IMR-90 (cell line): ENCODE results near the gene DEUP1. TPM values are rescaled to one million over a fixed set of nuclear protein-coding genes. Genes with fewer than 3 reads are reported as not detected.
"Not testable (repeated sequence)": the region's sequence is repeated elsewhere in the genome, so short reads cannot be mapped to it uniquely, and the experiment has no call there.

Experiments used
- ATAC-seq: fragments of 200-7000 bp; cut with Tn5 transposase; 2 replicates; pipeline ENCODE4 v1.9.1; 2020; ENCODE audit warnings: low read depth, mild to moderate bottlenecking, moderate library complexity
- BruUV-seq: library from RNA; stranded (reverse); fragments of 400-500 nt; replicated peaks from 2 replicates; lab custom pipeline; 2021; lab: Mats Ljungman, UMichigan
- CTCF ChIA-PET: fragments of 300-600 bp; formaldehyde crosslinking; extraction: SDS; loops from one replicate; lab custom pipeline; 2021; ENCODE audit warnings: antibody characterized with exemption; lab: Yijun Ruan, JAX
- POLR2A ChIA-PET: fragments of 300-600 bp; sonication (Branson Sonifier 250); formaldehyde crosslinking; loops from one replicate; lab custom pipeline; 2022; ENCODE audit warnings: antibody characterized with exemption; ENCODE audit not compliant: unreplicated experiment; lab: Charles Lee
- DNase-seq: peaks from one replicate; pipeline ENCODE4 v3.0.0; 2013
- H2AFZ ChIP-seq: replicated peaks from 2 replicates; pipeline ENCODE3; 2013; ENCODE audit warnings: low read length, mild to moderate bottlenecking; ENCODE audit not compliant: poor library complexity
- H2AK5ac ChIP-seq: 2 replicates; pipeline ENCODE4 v1.6.1; 2013; ENCODE audit warnings: low read depth, low read length, inconsistent platforms
- H2AK9ac ChIP-seq: replicated peaks from 2 replicates; pipeline ENCODE3; 2013; ENCODE audit warnings: mild to moderate bottlenecking, low read depth, low read length, moderate library complexity; ENCODE audit not compliant: poor library complexity
- H2BK120ac ChIP-seq: 2 replicates; pipeline ENCODE4 v1.6.1; 2013; ENCODE audit warnings: low read depth, low read length, inconsistent platforms
- H2BK15ac ChIP-seq: 3 replicates; pipeline ENCODE4 v1.6.1; 2013; ENCODE audit warnings: low read depth, low read length, inconsistent platforms
- H2BK20ac ChIP-seq: 2 replicates; pipeline ENCODE4 v1.6.1; 2013; ENCODE audit warnings: low read depth, mild to moderate bottlenecking, inconsistent platforms, low read length, moderate library complexity
- H2BK5ac ChIP-seq: 2 replicates; pipeline ENCODE4 v1.6.1; 2013; ENCODE audit warnings: mild to moderate bottlenecking, low read depth, low read length, inconsistent platforms; ENCODE audit not compliant: poor library complexity, severe bottlenecking
- H3K14ac ChIP-seq: replicated peaks from 2 replicates; pipeline ENCODE4 v1.6.1; 2013; ENCODE audit warnings: low read depth, low read length, inconsistent platforms
- H3K18ac ChIP-seq: 2 replicates; pipeline ENCODE4 v1.6.1; 2013; ENCODE audit warnings: low read depth, low read length, control low read depth
- H3K23ac ChIP-seq: 2 replicates; pipeline ENCODE4 v1.6.1; 2013; ENCODE audit warnings: low read depth, low read length, inconsistent platforms
- H3K27ac ChIP-seq: 2 replicates; pipeline ENCODE4 v1.5.1; 2013; ENCODE audit warnings: mild to moderate bottlenecking, control low read depth, low read length; ENCODE audit not compliant: insufficient read depth
- H3K27me3 ChIP-seq: 2 replicates; pipeline ENCODE4 v1.6.1; 2013; ENCODE audit warnings: low read length; ENCODE audit not compliant: control insufficient read depth, insufficient read depth
- H3K36me3 ChIP-seq: 2 replicates; pipeline ENCODE4 v1.6.1; 2013; ENCODE audit warnings: low read length, mixed read lengths; ENCODE audit not compliant: control insufficient read depth, insufficient read depth
- H3K4ac ChIP-seq: 2 replicates; pipeline ENCODE4 v1.6.1; 2013; ENCODE audit warnings: low read depth, low read length, inconsistent platforms
- H3K4me1 ChIP-seq: 2 replicates; pipeline ENCODE4 v1.6.1; 2013; ENCODE audit warnings: low read length, mixed read lengths; ENCODE audit not compliant: control insufficient read depth, insufficient read depth
- H3K4me2 ChIP-seq: 2 replicates; pipeline ENCODE4 v1.6.1; 2013; ENCODE audit warnings: low read depth, mild to moderate bottlenecking, control low read depth, low read length, moderate library complexity
- H3K4me3 ChIP-seq: 2 replicates; pipeline ENCODE4 v1.5.1; 2013; ENCODE audit warnings: low read depth, mild to moderate bottlenecking, control low read depth, low read length, moderate library complexity; ENCODE audit not compliant: insufficient read depth
- H3K56ac ChIP-seq: 2 replicates; pipeline ENCODE4 v1.6.1; 2013; ENCODE audit warnings: low read length, inconsistent platforms; ENCODE audit not compliant: insufficient read depth; ENCODE audit errors: extremely low read depth
- H3K79me1 ChIP-seq, 2 experiments: 2 replicates each; pipeline ENCODE4 v1.6.1; 2013; ENCODE audit warnings: low read length in 2 of 2, inconsistent platforms in 1 of 2, low read depth in 1 of 2
- H3K9ac ChIP-seq: 2 replicates; pipeline ENCODE4 v1.6.1; 2013; ENCODE audit warnings: low read depth, low read length, control low read depth
- H3K9me1 ChIP-seq: 2 replicates; pipeline ENCODE4 v1.6.1; 2013; ENCODE audit warnings: low read length, inconsistent platforms; ENCODE audit not compliant: insufficient read depth
- H3K9me3 ChIP-seq: 2 replicates; pipeline ENCODE4 v1.6.1; 2013; ENCODE audit warnings: low read length; ENCODE audit not compliant: control insufficient read depth, insufficient read depth
- H4K20me1 ChIP-seq: 2 replicates; pipeline ENCODE4 v1.6.1; 2013; ENCODE audit warnings: low read length, inconsistent platforms; ENCODE audit not compliant: insufficient read depth
- H4K5ac ChIP-seq: 2 replicates; pipeline ENCODE4 v1.6.1; 2013; ENCODE audit warnings: mild to moderate bottlenecking, low read depth, low read length, control low read depth
- H4K8ac ChIP-seq, 2 experiments: 2 replicates each; pipeline ENCODE4 v1.6.1; 2013; ENCODE audit warnings: low read depth in 2 of 2, low read length in 2 of 2, control low read depth in 1 of 2, inconsistent platforms in 1 of 2
- H4K91ac ChIP-seq: 2 replicates; pipeline ENCODE4 v1.6.1; 2013; ENCODE audit warnings: low read depth, low read length, inconsistent platforms; ENCODE audit not compliant: insufficient read depth
- WGBS, 2 experiments: methylation state at CpG; one replicate each; pipeline versions ENCODE4 v1.1.5 to v1.1.7; 2013; ENCODE audit warnings: missing lambda C conversion rate in 2 of 2; ENCODE audit not compliant: insufficient read length in 1 of 2; ENCODE audit errors: extremely low coverage in 2 of 2; 5-methylcytosine and 5-hydroxymethylcytosine counted together
- dilution Hi-C: fragments of 300-500 bp; cut with HindIII; formaldehyde crosslinking; loops from one replicate; pipeline ENCODE4 v1.14.3; 2018; ENCODE audit warnings: low sequenced_read_pairs; ENCODE audit not compliant: unreplicated experiment
- in situ Hi-C: fragments of 300-500 bp; cut with MboI; formaldehyde crosslinking; loops from 3 replicates; pipeline ENCODE4 v1.14.3; 2019; ENCODE audit warnings: low sequenced_read_pairs, inconsistent platforms, mixed read lengths
- intact Hi-C: fragments of 100-400 bp; cut with micrococcal nuclease; formaldehyde crosslinking; loops from 2 replicates; pipeline ENCODE4 v1.10.0; 2022
- polyA plus RNA-seq, 3 experiments: library from polyadenylated mRNA; depleted of rRNA; stranded (reverse); fragments of >200 nt; gene quantifications; 2 replicates each; pipeline ENCODE4 v1.2.3, GENCODE V29; 2012; ENCODE audit warnings: low replicate concordance in 1 of 3
- total RNA-seq: library from RNA; depleted of rRNA; stranded (reverse); fragments of >200 nt; gene quantifications from 2 replicates; pipeline ENCODE4 v1.2.3, GENCODE V29; 2012

Gene DEUP1
- total and polyA plus RNA-seq, 2 of the 4 experiments (the other 2 are of a cell fraction): not detected

GRCh38 chr11:93463666-93464065 is 133.1 kb downstream of the DEUP1 start:
- POLR2A ChIA-PET, H2BK120ac ChIP-seq, H4K5ac ChIP-seq, H3K9me1 ChIP-seq, H2BK5ac ChIP-seq, H3K4me3 ChIP-seq, H4K91ac ChIP-seq, H3K4ac ChIP-seq, H3K9me3 ChIP-seq, H3K18ac ChIP-seq, H3K23ac ChIP-seq, DNase-seq, CTCF ChIA-PET, BruUV-seq, H3K56ac ChIP-seq, H3K36me3 ChIP-seq, H3K27ac ChIP-seq, H3K14ac ChIP-seq, H3K27me3 ChIP-seq, in situ Hi-C loops, H4K20me1 ChIP-seq, H2AK9ac ChIP-seq, H3K9ac ChIP-seq, H2BK15ac ChIP-seq, dilution Hi-C loops, intact Hi-C loops, ATAC-seq, H2BK20ac ChIP-seq, H4K8ac ChIP-seq, H3K4me2 ChIP-seq, H2AFZ ChIP-seq, H3K79me1 ChIP-seq, H2AK5ac ChIP-seq, H3K4me1 ChIP-seq: not testable (repeated sequence)
- no CpG with 5 or more reads among the region's 4 CpGs for WGBS, 2 experiments
